IMR-90 (cell line): ENCODE data around the gene CRYBB2. TPM values are rescaled to one million over a fixed set of nuclear protein-coding genes. Genes with fewer than 3 reads are reported as not detected.
A peak's percentile ranks its signal among the peaks of the same experiment; 100 is the strongest.
"Not testable (repeated sequence)": the region's sequence is repeated elsewhere in the genome, so short reads cannot be mapped to it uniquely, and the experiment has no call there.

Experiments
- ATAC-seq: fragments of 200-7000 bp; cut with Tn5 transposase; 2 replicates; pipeline ENCODE4 v1.9.1; 2020; ENCODE audit warnings: low read depth, mild to moderate bottlenecking, moderate library complexity
- BruUV-seq: library from RNA; stranded (reverse); fragments of 400-500 nt; replicated peaks from 2 replicates; lab custom pipeline; 2021; lab: Mats Ljungman, UMichigan
- CTCF ChIA-PET: fragments of 300-600 bp; formaldehyde crosslinking; extraction: SDS; loops from one replicate; lab custom pipeline; 2021; ENCODE audit warnings: antibody characterized with exemption; lab: Yijun Ruan, JAX
- POLR2A ChIA-PET: fragments of 300-600 bp; sonication (Branson Sonifier 250); formaldehyde crosslinking; loops from one replicate; lab custom pipeline; 2022; ENCODE audit warnings: antibody characterized with exemption; ENCODE audit not compliant: unreplicated experiment; lab: Charles Lee
- DNase-seq: peaks from one replicate; pipeline ENCODE4 v3.0.0; 2013
- H2AFZ ChIP-seq: replicated peaks from 2 replicates; pipeline ENCODE3; 2013; ENCODE audit warnings: low read length, mild to moderate bottlenecking; ENCODE audit not compliant: poor library complexity
- H2AK5ac ChIP-seq: 2 replicates; pipeline ENCODE4 v1.6.1; 2013; ENCODE audit warnings: low read depth, low read length, inconsistent platforms
- H2AK9ac ChIP-seq: replicated peaks from 2 replicates; pipeline ENCODE3; 2013; ENCODE audit warnings: mild to moderate bottlenecking, low read depth, low read length, moderate library complexity; ENCODE audit not compliant: poor library complexity
- H2BK120ac ChIP-seq: 2 replicates; pipeline ENCODE4 v1.6.1; 2013; ENCODE audit warnings: low read depth, low read length, inconsistent platforms
- H2BK15ac ChIP-seq: 3 replicates; pipeline ENCODE4 v1.6.1; 2013; ENCODE audit warnings: low read depth, low read length, inconsistent platforms
- H2BK20ac ChIP-seq: 2 replicates; pipeline ENCODE4 v1.6.1; 2013; ENCODE audit warnings: low read depth, mild to moderate bottlenecking, inconsistent platforms, low read length, moderate library complexity
- H2BK5ac ChIP-seq: 2 replicates; pipeline ENCODE4 v1.6.1; 2013; ENCODE audit warnings: mild to moderate bottlenecking, low read depth, low read length, inconsistent platforms; ENCODE audit not compliant: poor library complexity, severe bottlenecking
- H3K14ac ChIP-seq: replicated peaks from 2 replicates; pipeline ENCODE4 v1.6.1; 2013; ENCODE audit warnings: low read depth, low read length, inconsistent platforms
- H3K18ac ChIP-seq: 2 replicates; pipeline ENCODE4 v1.6.1; 2013; ENCODE audit warnings: low read depth, low read length, control low read depth
- H3K23ac ChIP-seq: 2 replicates; pipeline ENCODE4 v1.6.1; 2013; ENCODE audit warnings: low read depth, low read length, inconsistent platforms
- H3K27ac ChIP-seq: 2 replicates; pipeline ENCODE4 v1.5.1; 2013; ENCODE audit warnings: mild to moderate bottlenecking, control low read depth, low read length; ENCODE audit not compliant: insufficient read depth
- H3K27me3 ChIP-seq: 2 replicates; pipeline ENCODE4 v1.6.1; 2013; ENCODE audit warnings: low read length; ENCODE audit not compliant: control insufficient read depth, insufficient read depth
- H3K36me3 ChIP-seq: 2 replicates; pipeline ENCODE4 v1.6.1; 2013; ENCODE audit warnings: low read length, mixed read lengths; ENCODE audit not compliant: control insufficient read depth, insufficient read depth
- H3K4ac ChIP-seq: 2 replicates; pipeline ENCODE4 v1.6.1; 2013; ENCODE audit warnings: low read depth, low read length, inconsistent platforms
- H3K4me1 ChIP-seq: 2 replicates; pipeline ENCODE4 v1.6.1; 2013; ENCODE audit warnings: low read length, mixed read lengths; ENCODE audit not compliant: control insufficient read depth, insufficient read depth
- H3K4me2 ChIP-seq: 2 replicates; pipeline ENCODE4 v1.6.1; 2013; ENCODE audit warnings: low read depth, mild to moderate bottlenecking, control low read depth, low read length, moderate library complexity
- H3K4me3 ChIP-seq: 2 replicates; pipeline ENCODE4 v1.5.1; 2013; ENCODE audit warnings: low read depth, mild to moderate bottlenecking, control low read depth, low read length, moderate library complexity; ENCODE audit not compliant: insufficient read depth
- H3K56ac ChIP-seq: 2 replicates; pipeline ENCODE4 v1.6.1; 2013; ENCODE audit warnings: low read length, inconsistent platforms; ENCODE audit not compliant: insufficient read depth; ENCODE audit errors: extremely low read depth
- H3K79me1 ChIP-seq, 2 experiments: 2 replicates each; pipeline ENCODE4 v1.6.1; 2013; ENCODE audit warnings: low read length in 2 of 2, inconsistent platforms in 1 of 2, low read depth in 1 of 2
- H3K9ac ChIP-seq: 2 replicates; pipeline ENCODE4 v1.6.1; 2013; ENCODE audit warnings: low read depth, low read length, control low read depth
- H3K9me1 ChIP-seq: 2 replicates; pipeline ENCODE4 v1.6.1; 2013; ENCODE audit warnings: low read length, inconsistent platforms; ENCODE audit not compliant: insufficient read depth
- H3K9me3 ChIP-seq: 2 replicates; pipeline ENCODE4 v1.6.1; 2013; ENCODE audit warnings: low read length; ENCODE audit not compliant: control insufficient read depth, insufficient read depth
- H4K20me1 ChIP-seq: 2 replicates; pipeline ENCODE4 v1.6.1; 2013; ENCODE audit warnings: low read length, inconsistent platforms; ENCODE audit not compliant: insufficient read depth
- H4K5ac ChIP-seq: 2 replicates; pipeline ENCODE4 v1.6.1; 2013; ENCODE audit warnings: mild to moderate bottlenecking, low read depth, low read length, control low read depth
- H4K8ac ChIP-seq, 2 experiments: 2 replicates each; pipeline ENCODE4 v1.6.1; 2013; ENCODE audit warnings: low read depth in 2 of 2, low read length in 2 of 2, control low read depth in 1 of 2, inconsistent platforms in 1 of 2
- H4K91ac ChIP-seq: 2 replicates; pipeline ENCODE4 v1.6.1; 2013; ENCODE audit warnings: low read depth, low read length, inconsistent platforms; ENCODE audit not compliant: insufficient read depth
- BHLHE40 ChIP-seq: fragments of 150-350 bp; IDR thresholded peaks from 2 replicates; pipeline ENCODE4 v1.6.1; 2016; ENCODE audit warnings: mild to moderate bottlenecking, low read depth, low read length
- CEBPB ChIP-seq: IDR thresholded peaks from 2 replicates; pipeline ENCODE4 v1.6.1; 2012; ENCODE audit warnings: low read depth, low read length, improper control_type of control experiment
- CHD1 ChIP-seq: IDR thresholded peaks from 2 replicates; pipeline ENCODE4 v1.6.1; 2012; ENCODE audit warnings: low read depth, low read length, improper control_type of control experiment
- CTCF ChIP-seq: conservative IDR thresholded peaks from 2 replicates; pipeline ENCODE4 v1.5.1; 2012; ENCODE audit warnings: mild to moderate bottlenecking, low read depth, low read length, improper control_type of control experiment
- ELK1 ChIP-seq: fragments of 150-350 bp; IDR thresholded peaks from 2 replicates; pipeline ENCODE4 v1.6.1; 2016; ENCODE audit warnings: low read depth, mild to moderate bottlenecking, low read length, moderate library complexity, borderline replicate concordance
- MAZ ChIP-seq: IDR thresholded peaks from 2 replicates; pipeline ENCODE4 v1.6.1; 2012; ENCODE audit warnings: low read depth, mild to moderate bottlenecking, low read length, improper control_type of control experiment, moderate library complexity, borderline replicate concordance
- NFE2L2 ChIP-seq: fragments of 150-350 bp; IDR thresholded peaks from 2 replicates; pipeline ENCODE4 v1.6.1; 2016; ENCODE audit warnings: low read depth, mild to moderate bottlenecking, low read length
- POLR2A ChIP-seq: IDR thresholded peaks from 2 replicates; pipeline ENCODE4 v1.6.1; 2012; ENCODE audit warnings: mild to moderate bottlenecking, low read depth, low read length
- WGBS, 2 experiments: methylation state at CpG; one replicate each; pipeline versions ENCODE4 v1.1.5 to v1.1.7; 2013; ENCODE audit warnings: missing lambda C conversion rate in 2 of 2; ENCODE audit not compliant: insufficient read length in 1 of 2; ENCODE audit errors: extremely low coverage in 2 of 2; 5-methylcytosine and 5-hydroxymethylcytosine counted together
- dilution Hi-C: fragments of 300-500 bp; cut with HindIII; formaldehyde crosslinking; loops from one replicate; pipeline ENCODE4 v1.14.3; 2018; ENCODE audit warnings: low sequenced_read_pairs; ENCODE audit not compliant: unreplicated experiment
- in situ Hi-C: fragments of 300-500 bp; cut with MboI; formaldehyde crosslinking; loops from 3 replicates; pipeline ENCODE4 v1.14.3; 2019; ENCODE audit warnings: low sequenced_read_pairs, inconsistent platforms, mixed read lengths
- intact Hi-C: fragments of 100-400 bp; cut with micrococcal nuclease; formaldehyde crosslinking; loops from 2 replicates; pipeline ENCODE4 v1.10.0; 2022
- polyA plus RNA-seq, 3 experiments: library from polyadenylated mRNA; depleted of rRNA; stranded (reverse); fragments of >200 nt; gene quantifications; 2 replicates each; pipeline ENCODE4 v1.2.3, GENCODE V29; 2012; ENCODE audit warnings: low replicate concordance in 1 of 3
- total RNA-seq: library from RNA; depleted of rRNA; stranded (reverse); fragments of >200 nt; gene quantifications from 2 replicates; pipeline ENCODE4 v1.2.3, GENCODE V29; 2012

The CRYBB2 gene
- total and polyA plus RNA-seq, 2 of the 4 experiments (the other 2 are of a cell fraction): not detected

GRCh38 chr22:25232301-25232700 is 12.9 kb downstream of the CRYBB2 start:
- Histone ChIP-seq H3K14ac (no peak overlapping the region), H2BK20ac (no peak overlapping the region), H3K9me3 (no peaks in the 10 kb centered on the region), H3K27ac (no peak overlapping the region), H2BK5ac (no peak overlapping the region), H4K8ac (no peak overlapping the region), H3K4me2 (no peak overlapping the region), H4K20me1 (no peaks in the 10 kb centered on the region), H3K79me1 (no peaks in the 10 kb centered on the region), H3K18ac (no peak overlapping the region), H3K4me1 (no peaks in the 10 kb centered on the region), H3K9me1 (no peaks in the 10 kb centered on the region), H3K23ac (no peak overlapping the region), H4K91ac (no peak overlapping the region), H3K36me3 (no peaks in the 10 kb centered on the region), H4K5ac (no peak overlapping the region), H2AFZ (no peak overlapping the region), H2AK9ac (no peak overlapping the region), H2AK5ac (no peak overlapping the region), H2BK120ac (no peak overlapping the region), H3K9ac (no peak overlapping the region), H3K56ac (no peak overlapping the region), H2BK15ac (no peak overlapping the region), H3K4ac (no peak overlapping the region), H3K27me3 (no peaks in the 10 kb centered on the region), H3K4me3 (no peak overlapping the region)
- intact Hi-C loops: no loop called here
- dilution Hi-C loops: no loop called here
- CTCF ChIA-PET: no interaction called here
- no peak for ATAC-seq
- in situ Hi-C loops: no loop called here
- TF ChIP-seq MAZ: no peak
- no peak for TF ChIP-seq BHLHE40
- TF ChIP-seq CEBPB: peak; percentile 59
- no peak for TF ChIP-seq CTCF
- TF ChIP-seq ELK1: no peak
- no peak for TF ChIP-seq POLR2A
- TF ChIP-seq CHD1: no peak
- TF ChIP-seq NFE2L2: no peak
- DNase-seq: peak; percentile 17
- POLR2A ChIA-PET: no interaction called here
- WGBS, 2 experiments: no CpG with 5 or more reads among the region's 5 CpGs
- BruUV-seq: no TSS peak

GRCh38 chr22:25233706-25234105 is 14.3 kb downstream of the CRYBB2 start:
- intact Hi-C loops, dilution Hi-C loops, H3K23ac ChIP-seq, H3K14ac ChIP-seq, in situ Hi-C loops, ATAC-seq, H3K9me1 ChIP-seq, H3K56ac ChIP-seq, H4K20me1 ChIP-seq, H4K5ac ChIP-seq, H4K8ac ChIP-seq, H2BK5ac ChIP-seq, H3K27ac ChIP-seq, H3K4me1 ChIP-seq, DNase-seq, H3K27me3 ChIP-seq, H3K4me3 ChIP-seq, H2BK15ac ChIP-seq, H2AFZ ChIP-seq, H2AK9ac ChIP-seq, H2BK120ac ChIP-seq, H2AK5ac ChIP-seq, H2BK20ac ChIP-seq, H3K18ac ChIP-seq, CTCF ChIA-PET, H4K91ac ChIP-seq, H3K79me1 ChIP-seq, H3K9ac ChIP-seq, H3K9me3 ChIP-seq, H3K36me3 ChIP-seq, BruUV-seq, H3K4ac ChIP-seq, H3K4me2 ChIP-seq, POLR2A ChIA-PET: not testable (repeated sequence)
